GM21717 (cell line): ENCODE data around the gene GTF2A2.
"Not testable (repeated sequence)": the region's sequence is repeated elsewhere in the genome, so short reads cannot be mapped to it uniquely, and the experiment has no call there.

Experiments
- ATAC-seq: cut with Tn5 transposase; IDR thresholded peaks from one replicate; pipeline ENCODE4 v1.9.1; 2021; ENCODE audit warnings: mild to moderate bottlenecking, moderate library complexity; ENCODE audit not compliant: unreplicated experiment

The GTF2A2 gene

DNA sequence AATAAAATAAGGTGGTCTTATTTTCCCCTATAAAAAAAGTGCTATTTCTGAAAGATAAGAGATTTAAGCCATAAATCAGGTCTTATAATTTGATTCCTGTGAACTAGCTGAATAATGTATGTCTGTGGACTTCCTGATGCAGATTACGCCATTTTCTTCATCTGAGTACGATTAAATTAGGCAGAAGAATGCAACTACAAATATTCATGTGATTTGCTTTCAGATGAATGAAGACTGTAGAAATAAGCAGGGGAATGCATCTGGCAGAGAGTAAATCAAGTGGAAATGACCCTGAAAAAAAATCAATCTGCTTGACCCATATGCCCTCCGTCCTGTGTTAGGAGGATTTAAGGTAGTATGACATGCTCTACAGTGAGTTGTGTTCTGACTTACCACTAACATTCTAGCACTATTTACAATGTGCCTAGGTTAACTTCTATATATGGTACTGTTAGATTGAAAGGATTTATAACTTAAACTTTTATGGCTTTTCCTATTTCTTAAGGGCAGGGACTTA, 17.1 kb upstream of the GTF2A2 start:
- no peak for ATAC-seq

DNA sequence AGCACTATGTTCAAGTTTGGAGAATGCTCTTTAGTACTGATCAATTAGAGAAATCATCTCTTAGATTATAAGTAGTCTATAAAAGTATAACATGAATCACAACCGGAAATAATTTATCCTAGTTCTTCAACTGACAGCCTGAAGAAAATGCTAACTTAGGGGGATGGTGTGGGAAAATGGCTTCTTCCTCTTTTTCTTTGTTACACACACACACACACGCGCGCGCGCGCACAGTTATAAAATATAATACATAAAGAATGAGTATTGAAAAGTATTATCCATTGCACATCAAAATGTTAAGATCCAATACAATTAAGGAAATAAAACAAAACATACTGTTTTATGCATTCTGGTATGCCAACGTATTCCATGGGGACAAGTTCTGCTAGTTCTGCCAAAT, 11.2 kb upstream of the GTF2A2 start:
- no peak for ATAC-seq

DNA sequence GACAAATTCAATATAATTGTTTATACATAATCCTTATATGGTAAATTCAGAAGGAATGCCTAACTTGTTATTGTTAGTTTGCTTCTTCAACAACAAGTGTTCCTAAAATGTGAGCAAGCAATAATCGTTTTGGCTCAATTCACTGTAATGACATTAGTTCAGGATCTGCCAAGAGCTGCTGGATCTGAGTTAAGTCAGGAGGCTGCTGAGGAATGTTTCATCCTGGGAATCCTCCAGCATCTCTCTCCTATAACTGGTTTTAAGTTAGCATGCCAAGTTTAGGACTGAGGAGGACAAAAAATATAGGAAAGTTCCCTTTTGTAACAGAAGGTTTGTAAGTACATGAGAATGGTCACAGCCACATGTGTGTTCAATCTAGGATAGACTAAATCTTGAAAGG, 4.9 kb upstream of the GTF2A2 start:
- no peak for ATAC-seq

DNA sequence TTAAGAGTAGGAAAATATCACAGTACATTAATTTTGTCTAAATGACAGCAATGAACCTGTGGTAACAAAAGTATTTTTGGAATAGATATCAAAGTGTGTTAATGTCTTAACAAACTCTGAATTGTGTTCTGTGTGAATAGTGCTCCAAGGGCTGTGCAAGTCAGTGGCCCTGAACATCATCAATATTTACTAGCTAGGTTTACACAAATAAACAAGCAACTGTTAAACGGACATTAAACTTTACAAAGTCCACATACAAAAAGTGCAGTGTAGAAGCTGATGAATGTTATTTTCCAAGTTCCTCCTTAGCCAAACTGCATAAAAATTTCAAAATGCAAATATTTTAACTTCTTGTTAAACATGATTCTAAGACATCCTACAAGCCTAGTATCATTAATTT, 2.1 kb upstream of the GTF2A2 start:
- no peak for ATAC-seq

DNA sequence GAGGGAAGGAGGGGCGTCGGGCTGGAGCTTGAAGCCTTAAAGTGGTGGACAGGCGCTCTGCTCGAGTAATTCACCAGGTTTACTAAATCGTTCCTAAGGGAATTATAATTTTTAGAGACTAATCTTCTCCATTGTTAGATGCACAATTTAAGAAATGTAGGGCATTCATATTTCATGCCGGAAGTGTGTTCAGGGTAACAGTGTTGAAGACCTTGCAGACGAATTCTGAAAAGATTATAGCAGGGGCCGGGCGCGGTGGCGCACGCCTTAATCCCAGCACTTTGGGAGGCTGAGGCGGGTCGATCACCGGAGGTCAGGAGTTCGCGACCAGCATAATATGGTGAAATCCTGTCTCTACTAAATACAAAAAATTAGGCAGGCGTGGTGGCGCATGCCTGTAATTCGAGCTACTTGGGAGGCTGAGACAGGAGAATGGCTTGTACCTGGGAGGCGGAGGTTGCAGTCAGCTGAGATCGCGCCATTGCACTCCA, 365 bp upstream of the GTF2A2 start:
- ATAC-seq, result no peak

DNA sequence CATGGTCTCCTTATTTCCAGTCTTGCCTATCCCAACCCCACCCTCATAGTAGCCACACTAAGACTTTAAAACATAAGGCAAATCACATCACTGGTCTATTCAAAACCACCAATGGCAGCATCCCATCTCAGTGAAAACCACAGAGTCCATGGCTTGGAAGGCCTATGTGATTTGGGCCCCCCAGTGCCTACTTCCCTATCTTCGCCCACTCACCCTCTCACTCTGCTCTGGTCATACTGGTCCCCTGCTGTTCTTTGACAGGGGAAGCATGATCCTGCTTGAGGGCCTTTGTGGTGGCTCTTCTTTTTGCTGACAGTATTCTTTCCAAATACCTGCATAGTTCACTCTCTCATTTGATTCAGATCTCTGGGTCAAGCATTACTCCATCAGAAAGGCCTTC, 3.3 kb downstream of the GTF2A2 start:
- ATAC-seq, result no peak

DNA sequence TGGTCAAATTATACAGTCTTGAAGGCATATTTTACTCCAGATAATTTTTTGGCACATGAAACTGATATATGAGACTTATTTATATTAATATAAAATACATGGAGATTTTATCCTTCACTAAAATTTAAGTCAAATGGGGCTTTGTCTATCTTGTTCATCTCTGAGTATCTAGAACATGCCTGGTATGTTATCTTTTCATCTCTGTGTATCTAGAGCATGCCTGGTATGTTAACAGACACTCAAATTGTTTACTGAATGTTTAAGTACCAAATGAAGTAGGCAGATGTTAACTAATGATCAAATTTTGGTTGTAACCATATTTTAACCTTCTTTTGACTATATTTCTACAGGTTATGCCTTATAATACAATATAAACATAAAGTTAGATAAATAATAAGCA, 7.7 kb downstream of the GTF2A2 start:
- ATAC-seq, result no peak

DNA sequence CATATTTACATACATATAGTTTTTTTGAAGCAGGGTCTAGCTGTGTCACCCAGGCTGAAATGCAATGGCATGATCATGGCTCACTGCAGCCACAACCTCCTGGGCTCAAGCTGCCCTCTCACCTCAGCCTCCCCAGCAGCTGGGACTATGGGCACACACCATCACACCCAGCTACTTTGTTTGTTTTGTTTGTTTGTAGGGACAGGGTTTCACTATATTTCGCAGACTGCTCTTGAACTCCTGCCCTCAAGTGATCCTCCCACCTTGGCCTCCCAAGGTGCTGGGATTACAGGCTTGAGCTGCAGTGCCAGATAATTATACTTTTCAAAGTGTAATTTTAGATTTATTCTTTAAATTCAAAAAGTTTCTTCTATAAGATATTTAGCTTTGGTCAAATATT, 10.2 kb downstream of the GTF2A2 start:
- no peak for ATAC-seq

DNA sequence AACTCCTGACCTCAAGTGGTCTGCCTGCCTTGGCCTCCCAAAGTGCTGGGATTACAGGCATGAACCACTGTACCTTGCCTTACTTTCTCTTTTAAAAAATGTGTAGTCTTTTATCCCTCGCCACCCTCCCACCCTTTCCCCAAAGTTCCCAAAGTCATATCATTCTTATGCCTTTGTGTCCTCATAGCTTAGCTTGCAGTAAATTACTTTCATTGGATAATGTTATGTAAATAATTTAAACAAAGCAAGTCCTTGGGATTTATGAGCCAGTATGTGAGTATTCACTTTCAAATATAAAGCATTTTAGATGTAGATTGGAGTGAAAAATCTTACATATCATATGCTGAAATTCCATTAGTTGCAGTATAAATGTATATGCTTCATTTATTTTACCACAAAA, 11.0 kb downstream of the GTF2A2 start:
- no peak for ATAC-seq

DNA sequence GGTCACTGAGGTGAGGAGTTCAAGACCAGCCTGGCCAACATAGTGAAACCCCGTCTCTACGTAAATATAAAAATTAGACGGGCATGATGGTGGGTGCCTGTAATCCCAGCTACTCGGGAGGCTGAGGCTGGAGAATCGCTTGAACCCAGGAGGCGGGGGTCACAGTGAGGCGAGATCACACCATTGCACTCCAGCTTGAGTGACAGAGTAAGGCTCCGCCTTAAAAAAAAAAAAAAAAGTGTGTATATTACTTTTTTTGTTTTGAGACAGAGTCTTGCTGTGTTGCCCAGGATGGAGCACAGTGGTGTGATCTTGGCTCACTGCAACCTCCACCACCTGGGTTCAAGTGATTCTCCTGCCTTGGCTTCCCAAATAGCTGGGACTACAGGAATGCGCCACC, 11.5 kb downstream of the GTF2A2 start:
- ATAC-seq, result not testable (repeated sequence)

DNA sequence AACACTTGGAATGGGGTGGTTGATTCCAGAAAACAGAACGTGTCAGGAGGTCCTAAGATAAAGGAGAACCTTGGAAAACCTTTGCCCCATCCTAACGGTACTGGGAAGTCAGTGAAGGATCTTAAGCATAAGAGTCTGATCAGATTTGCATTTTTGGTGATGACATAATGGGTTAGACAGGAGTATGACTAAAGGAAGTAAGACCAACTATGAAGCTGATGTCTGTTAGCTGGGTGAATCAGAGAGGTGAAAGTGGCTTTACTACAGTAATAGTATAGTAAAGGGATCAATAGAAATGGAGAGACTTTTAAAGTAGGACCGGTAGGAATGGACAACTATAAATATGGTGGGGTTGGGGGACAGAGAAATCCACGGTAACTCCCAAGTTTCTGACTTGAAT, 12.6 kb downstream of the GTF2A2 start:
- no peak for ATAC-seq

DNA sequence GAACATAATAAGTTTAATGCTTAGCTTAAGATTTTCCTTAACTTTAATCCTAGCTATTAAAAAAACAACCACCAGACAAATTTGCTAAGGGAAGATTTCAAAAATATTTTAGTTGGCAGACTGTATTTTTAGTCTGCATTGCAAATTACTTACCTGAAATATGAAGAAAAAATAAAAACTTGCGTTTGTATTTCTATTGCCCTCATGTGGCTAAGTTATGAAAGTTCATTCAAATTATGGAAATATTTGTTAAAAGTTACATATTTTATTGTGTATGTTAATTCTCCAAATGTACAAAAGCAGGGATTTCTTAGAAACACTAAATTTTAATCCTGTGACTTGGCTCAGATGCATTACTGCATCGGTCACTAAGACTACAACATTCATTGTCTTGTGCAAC, 15.0 kb downstream of the GTF2A2 start:
- no peak for ATAC-seq

DNA sequence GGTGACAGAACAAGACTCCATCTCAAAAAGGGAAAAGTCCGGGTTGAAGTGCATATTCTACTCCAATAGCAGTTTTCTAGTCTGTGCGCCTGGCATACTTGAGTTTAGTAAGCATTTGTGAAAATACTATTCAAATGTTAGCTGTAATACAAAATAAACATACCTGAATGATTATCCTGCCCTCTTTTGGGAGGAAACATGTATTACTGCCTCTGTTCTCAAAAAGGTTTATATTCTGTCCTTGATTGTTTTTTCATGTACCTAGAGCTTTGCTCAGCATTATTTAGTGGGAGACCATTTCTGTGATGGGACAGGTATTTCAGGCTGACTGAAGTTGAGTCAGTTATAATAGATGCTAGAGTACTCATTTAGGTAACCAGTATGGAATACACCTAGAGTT, 19.8 kb downstream of the GTF2A2 start:
- ATAC-seq, result not testable (repeated sequence)

DNA sequence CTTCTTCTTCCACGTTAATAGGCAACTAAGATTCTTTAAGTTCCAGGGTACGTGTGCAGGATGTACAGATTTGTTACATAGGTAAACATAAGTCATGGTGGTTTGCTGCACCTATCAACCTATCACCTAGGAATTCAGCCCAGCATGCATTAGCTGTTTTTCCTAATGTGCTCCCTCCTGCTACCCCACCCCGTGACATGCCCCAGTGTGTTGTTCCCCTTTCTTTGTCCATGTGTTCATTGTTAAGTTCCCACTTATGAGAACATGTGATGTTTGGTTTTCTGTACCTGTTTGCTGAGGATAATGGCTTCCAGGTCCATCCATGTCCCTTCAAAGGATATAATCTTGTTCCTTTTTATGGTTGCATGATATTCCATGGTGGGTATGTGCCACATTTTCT, 21.1 kb downstream of the GTF2A2 start:
- no peak for ATAC-seq

DNA sequence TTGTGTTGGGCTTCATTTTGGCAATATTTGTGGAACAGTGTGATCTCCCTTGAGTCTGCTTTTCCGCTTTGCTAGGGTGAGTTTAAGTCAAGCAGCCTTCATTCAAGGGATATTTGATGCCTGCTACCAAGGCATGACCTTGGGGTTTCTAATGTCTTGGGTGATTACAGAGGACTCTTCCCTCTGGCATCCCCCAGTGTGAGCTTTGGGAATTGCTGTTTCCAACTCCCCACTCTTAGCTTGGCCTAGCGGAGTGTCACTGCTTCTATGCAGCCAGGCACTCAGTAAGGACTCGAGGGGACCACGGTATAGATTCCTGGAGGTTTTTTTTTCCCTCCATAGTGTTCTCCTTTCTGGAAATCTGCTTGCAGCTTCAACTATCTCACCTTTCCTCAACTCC, 24.6 kb downstream of the GTF2A2 start:
- no peak for ATAC-seq

DNA sequence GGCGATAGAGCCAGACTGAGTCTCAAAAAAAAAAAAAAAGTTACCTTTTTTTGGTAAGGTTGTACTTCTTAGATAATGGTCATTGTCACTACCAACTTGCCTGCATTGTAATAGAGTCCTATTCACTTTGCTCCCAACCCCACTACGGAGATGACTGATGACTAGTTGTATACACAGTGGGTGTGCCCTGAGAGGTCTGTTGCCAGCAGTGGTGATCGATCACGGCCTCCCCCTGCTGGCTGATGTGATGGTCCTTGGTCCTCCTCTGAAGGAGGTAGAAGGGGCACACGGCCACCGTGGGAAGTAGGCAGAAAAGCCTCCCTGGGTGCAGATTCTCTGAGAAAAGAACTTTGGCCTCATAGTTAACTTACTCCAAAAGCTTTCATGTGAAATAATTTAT, 35.0 kb downstream of the GTF2A2 start:
- ATAC-seq, result peak; percentile 68

DNA sequence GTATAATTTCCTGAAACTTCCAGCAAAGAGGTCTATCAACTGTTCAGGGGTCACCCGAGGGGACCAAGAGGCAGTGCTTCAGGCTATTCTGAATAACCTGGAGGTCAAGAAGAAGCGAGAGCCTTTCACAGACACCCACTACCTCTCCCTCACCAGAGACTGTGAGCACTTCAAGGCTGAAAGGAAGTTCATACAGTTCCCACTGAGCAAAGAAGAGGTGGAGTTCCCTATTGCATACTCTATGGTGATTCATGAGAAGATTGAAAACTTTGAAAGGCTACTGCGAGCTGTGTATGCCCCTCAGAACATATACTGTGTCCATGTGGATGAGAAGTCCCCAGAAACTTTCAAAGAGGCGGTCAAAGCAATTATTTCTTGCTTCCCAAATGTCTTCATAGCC, 38.9 kb downstream of the GTF2A2 start:
- no peak for ATAC-seq

DNA sequence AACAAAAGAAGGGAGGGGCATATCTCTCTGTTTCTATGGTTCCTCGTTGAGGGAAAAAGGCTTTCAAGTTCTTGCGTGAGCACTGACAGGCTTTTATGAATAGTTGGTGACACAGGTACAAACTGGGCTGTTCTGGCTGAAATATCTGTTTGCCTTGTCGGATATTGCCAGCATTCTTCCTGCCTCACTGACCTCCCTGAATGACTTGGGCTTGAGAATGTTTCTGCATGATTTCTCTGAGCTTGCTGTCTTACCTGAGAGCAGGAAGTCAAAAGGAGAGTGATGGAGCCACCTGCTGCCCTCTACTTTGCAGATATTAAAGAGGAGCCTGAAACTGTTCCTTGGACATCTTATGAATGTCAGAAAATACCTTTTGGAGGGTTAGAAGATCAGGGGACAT, 40.9 kb downstream of the GTF2A2 start:
- no peak for ATAC-seq

DNA sequence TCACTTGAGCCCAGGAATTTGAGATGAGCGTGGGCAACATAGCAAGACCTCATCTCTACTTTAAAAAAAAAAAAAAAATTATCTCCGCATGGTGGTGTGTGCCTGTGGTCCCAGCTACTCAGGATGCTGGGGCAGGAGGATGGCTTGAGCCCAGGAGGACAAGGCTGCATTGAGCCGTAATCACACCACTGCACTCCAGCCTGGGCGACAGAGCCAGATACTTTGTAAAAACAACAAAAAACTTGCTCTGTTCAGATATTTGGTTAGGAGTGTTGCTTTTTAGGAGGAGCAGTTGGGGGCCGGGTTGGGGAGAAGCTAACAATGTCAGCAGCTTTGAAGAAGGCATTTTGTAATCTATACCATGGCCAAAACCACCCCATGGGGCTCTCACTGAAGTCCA, 41.7 kb downstream of the GTF2A2 start:
- no peak for ATAC-seq

DNA sequence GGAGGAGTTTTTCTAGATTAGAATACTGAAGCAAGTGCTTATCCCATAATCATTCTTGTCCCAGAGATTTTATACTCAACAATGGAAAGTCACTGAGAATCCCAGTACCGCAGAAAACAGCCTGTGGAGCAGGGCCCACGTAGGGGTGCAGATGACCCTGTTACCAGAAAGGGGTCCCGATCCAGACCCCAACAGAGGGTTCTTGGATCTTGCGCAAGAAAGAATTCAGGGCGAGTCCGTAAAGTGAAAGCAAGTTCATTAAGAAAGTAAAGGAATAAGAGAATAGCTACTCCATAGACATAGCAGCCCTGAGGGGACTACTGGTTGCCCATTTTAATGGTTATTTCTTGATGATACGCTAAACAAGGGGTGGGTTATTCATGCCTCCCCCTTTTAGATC, 43.2 kb downstream of the GTF2A2 start:
- no peak for ATAC-seq

DNA sequence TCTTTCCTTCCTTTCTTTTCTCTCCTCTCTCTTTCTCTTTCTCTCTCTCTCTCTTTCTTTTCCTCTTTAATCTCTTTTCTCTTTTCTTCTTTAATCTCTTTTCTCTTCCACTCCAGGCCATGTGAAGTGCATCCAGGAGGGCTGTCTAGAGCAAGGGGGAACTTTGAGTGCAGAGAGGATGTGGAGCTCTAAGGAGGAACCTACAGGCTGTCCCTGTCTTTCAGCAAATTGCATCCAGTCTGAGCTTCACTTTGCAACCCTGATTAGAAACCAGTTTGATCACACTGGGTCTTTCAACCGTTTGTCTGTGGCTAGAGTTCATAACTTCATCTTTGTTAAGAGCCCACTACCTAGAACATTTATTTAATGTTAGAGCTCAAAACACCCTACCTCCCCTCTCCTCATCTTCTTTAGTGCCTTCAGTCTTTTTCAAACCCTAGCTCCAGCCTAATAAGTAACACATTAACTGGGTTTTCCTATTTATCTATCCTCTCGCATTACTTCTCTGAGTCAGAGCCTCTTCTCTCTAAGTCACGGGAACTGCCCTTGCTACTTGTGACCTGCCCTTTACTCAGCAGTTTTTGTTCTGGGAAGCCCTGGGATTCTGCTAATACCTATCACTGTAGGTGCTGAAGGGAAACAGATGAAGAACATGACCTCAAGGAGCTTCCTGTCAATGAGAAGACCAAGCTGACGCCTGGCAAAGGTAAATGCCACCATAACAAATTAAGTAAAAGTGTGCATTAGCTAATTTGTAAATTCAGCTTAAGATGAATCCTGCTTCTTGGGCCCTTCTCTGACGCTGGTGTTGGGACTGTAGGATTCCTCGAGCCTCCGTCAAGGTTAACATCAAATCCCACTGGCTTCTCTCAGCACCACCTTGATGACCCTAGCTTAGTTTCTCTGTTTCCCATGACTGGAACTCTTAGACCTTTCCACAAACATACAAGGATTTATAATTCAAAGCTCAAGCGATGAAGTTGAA, 45.7 kb downstream of the GTF2A2 start, which contains the start of gene GCNT3:
TSS of gene GCNT3 (plus strand) at position 508 of the 985 bp plus-strand sequence. CDS start 6,456 bp downstream, outside the sequence.
- no peak for ATAC-seq
